ENCODE measurements around the gene SLC36A3.
"Not testable (repeated sequence)": the region's sequence is repeated elsewhere in the genome, so short reads cannot be mapped to it uniquely, and the experiment has no call there.

The SLC36A3 gene

DNA sequence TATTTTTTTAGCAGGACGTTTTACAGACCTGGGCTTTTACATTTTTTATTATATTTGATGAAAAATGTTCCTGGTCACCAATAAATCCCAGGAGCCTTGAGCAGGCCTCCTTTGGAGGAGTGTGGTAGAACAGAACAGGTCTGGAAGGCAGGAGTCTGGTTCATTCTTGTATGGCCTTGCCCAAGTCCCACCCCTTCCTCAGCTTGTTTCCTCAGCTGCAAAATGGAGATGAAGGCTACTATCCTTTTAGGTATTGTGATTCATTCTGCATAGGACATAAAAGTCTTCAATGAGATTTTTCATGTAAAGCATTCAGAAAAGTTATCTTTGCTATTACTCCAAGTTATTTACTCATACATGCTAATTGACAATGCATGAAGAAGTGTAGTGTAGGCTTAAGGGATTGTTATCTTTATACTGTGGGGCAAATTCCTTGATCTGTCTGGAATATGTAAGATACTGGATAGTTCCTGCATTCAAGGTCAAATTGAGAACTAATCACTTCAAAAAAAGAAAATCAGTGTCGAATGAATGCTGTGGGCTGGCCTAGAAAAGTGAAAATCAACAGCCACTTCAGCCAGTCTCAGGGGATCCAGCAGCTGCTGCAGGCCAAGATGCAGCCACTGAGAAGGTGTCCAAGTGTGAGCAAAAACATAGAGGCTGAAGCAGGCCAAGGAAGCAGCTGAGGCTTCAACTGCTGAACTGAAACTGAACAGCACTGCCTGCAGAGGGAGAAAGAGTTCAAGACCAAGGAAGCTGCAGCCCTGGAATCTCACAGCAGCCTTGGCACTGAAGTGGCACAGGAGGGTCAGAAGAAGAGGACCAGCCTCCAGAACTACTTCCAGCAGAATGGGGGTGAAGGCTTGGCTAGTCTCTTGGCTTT is 15.5 kb upstream of the SLC36A3 start:
- TF ChIP-seq, protein P1, sequence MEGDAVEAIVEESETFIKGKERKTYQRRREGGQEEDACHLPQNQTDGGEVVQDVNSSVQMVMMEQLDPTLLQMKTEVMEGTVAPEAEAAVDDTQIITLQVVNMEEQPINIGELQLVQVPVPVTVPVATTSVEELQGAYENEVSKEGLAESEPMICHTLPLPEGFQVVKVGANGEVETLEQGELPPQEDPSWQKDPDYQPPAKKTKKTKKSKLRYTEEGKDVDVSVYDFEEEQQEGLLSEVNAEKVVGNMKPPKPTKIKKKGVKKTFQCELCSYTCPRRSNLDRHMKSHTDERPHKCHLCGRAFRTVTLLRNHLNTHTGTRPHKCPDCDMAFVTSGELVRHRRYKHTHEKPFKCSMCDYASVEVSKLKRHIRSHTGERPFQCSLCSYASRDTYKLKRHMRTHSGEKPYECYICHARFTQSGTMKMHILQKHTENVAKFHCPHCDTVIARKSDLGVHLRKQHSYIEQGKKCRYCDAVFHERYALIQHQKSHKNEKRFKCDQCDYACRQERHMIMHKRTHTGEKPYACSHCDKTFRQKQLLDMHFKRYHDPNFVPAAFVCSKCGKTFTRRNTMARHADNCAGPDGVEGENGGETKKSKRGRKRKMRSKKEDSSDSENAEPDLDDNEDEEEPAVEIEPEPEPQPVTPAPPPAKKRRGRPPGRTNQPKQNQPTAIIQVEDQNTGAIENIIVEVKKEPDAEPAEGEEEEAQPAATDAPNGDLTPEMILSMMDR (IDR thresholded peaks at IDR 0.05; ENCODE audit: extremely low read depth, missing control alignments): peak; percentile 37
- peak; percentile 49 for DNase-seq (ENCODE audit: low spot score)

DNA sequence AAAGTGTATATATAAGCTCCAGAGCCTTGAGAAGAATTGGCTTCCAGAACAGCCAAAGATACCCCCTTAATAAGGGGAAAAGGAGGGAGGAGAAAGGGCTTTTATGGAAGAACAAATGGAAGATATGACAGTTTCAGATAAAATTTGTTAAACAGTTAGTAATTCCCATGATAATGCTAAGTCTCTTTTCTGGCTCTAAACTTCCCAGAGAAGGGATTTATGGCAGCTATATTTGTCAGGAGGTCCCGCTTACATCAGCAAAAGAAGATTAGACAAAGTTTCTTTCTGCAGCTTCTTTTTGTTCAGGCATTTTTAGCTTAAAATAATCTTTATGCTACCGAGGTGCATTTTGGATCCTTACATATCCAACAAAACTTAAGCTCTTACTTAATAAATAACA is 14.3 kb upstream of the SLC36A3 start:
- TF ChIP-seq, protein P1 (IDR thresholded peaks at IDR 0.05; ENCODE audit: extremely low read depth, missing control alignments): no peak
- no peak for DNase-seq (ENCODE audit: low spot score)

DNA sequence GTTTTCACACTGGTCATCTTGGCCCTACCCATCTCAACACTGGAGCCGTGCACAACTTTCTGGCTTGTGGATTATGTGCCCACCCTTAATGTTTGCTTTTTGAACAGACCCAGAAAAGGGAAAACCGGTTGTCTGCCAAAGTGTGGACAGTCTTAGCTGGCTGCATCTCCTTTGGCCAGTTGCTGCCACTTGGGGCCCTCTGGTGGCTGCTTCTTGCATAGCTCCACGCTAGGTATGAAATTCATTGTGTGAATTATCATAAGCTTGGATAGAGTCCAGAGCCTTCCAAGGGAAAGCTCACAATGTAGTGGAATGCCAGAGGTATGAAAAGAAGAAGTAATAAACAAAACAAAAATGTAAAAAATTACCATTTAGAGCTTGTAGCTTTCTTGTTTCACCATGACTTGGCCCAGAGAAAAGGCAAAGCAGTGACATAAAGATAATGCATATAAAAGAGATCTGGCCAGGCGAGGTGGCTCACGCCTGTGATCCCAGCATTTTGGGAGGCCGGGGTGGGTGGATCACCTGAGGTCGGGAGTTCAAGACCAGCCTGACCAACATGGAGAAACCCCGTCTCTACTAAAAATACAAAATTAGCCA is 12.5 kb upstream of the SLC36A3 start:
- TF ChIP-seq, protein P1 (IDR thresholded peaks at IDR 0.05; ENCODE audit: extremely low read depth, missing control alignments): peak; percentile 92
- peak; percentile 86 for DNase-seq (ENCODE audit: low spot score)

DNA sequence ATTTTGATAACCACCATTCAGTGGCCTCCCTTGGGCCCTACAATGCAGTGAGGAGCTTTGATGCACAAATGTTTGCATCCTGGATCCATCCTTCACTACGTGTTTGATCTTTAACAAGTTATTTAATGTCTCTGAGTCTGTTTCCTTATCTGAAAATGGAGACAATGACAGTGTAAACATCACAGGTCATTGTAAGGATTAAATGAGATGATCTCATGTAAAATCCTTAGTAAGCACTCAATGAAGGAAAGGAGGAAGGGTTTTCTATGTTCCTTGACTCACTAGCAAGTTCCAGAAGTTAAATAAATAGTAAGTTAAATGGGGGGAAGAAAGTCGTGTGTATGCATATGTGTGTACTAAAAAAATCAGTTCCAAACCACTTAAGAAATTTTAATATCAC is 9.8 kb upstream of the SLC36A3 start:
- no peak for DNase-seq (ENCODE audit: low spot score)
- TF ChIP-seq, protein P1 (IDR thresholded peaks at IDR 0.05; ENCODE audit: extremely low read depth, missing control alignments): no peak

DNA sequence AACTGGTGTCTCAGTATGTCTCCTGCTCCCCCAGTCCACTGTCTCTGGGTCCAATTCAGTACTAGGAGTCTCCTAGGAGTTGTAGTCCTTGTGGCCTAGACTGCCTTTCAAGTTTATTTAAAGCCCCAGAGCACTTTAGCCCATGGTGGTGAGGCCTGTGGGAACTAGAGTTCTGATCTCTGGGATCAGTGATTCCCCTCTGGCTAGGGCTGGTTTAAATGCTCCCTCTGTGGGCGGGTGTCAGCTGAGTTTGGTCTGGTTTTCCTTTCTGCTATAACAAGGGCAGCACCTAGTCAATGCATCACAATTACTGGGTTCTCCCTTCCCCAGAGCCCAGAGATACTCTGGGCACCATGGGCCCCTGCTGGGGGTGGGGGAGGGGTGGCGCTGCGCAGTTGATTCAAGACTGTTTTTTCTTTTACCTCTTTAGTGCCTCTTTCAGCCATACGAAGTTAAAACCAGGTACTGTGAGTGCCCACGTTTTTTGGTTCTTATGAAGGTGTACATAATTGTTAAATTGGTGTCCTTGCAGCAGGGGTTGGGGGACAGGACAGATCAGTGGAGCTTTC is 9.3 kb upstream of the SLC36A3 start:
- DNase-seq (ENCODE audit: low spot score): no peak
- TF ChIP-seq, protein P1 (IDR thresholded peaks at IDR 0.05; ENCODE audit: extremely low read depth, missing control alignments): no peak

DNA sequence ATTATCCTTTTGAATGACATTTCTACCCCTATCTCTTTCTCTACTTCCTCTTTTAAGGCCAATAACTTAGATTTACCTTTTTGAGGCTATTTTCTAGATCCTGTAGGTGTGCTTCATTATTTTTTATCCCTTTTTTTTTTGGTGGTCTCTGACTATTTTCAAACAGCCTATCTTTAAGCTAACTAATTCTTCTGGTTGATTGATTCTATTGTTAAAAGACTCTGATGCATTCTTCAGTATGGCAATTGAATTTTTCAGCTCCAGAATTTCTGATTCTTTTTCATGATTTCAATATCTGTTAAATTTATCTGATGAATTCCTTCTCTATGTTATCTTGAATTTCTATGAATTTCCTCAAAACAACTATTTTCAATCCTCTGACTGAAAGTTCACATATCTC is 7.4 kb upstream of the SLC36A3 start:
- no peak for DNase-seq (ENCODE audit: low spot score)
- TF ChIP-seq, protein P1 (IDR thresholded peaks at IDR 0.05; ENCODE audit: extremely low read depth, missing control alignments): no peak

DNA sequence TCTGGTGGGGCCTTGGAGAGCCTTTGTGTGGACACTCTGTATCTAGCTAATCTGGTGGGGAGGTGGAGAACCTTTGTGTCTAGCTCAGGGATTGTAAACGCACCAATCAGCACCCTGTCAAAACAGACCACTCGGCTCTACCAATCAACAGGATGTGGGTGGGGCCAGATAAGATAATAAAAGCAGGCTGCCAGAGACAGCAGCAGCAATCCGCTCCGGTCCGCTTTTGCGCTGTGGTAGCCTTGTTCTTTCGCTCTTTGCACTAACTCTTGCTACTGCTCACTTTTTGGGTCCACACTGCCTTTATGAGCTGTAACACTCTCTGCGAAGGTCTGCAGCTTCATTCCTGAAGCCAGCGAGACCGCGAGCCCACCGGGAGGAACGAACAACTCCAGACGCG is 6.3 kb upstream of the SLC36A3 start:
- DNase-seq (ENCODE audit: low spot score): not testable (repeated sequence)

DNA sequence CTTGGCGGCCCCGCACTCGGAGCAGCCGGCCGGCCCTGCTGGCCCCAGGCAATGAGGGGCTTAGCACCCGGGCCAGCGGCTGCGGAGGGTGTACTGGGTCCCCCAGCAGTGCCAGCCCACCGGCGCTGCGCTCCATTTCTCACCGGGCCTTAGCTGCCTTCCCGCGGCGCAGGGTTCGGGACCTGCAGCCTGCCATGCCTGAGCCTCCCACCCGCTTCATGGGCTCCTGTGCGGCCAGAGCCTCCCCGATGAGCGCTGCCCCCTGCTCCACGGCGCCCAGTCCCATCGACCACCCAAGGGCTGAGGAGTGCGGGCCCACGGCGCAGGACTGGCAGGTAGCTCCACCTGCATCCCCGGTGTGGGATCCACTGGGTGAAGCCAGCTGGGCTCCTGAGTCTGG is 5.7 kb upstream of the SLC36A3 start:
- DNase-seq (ENCODE audit: low spot score): not testable (repeated sequence)
